MM.1S (cell line): ENCODE data around the gene CCL16.

Source experiments
- DNase-seq: peaks from one replicate; pipeline ENCODE4 v3.0.0-alpha.2; 2015
- H2AFZ ChIP-seq: fragments of 300-600 bp; sonication (generic); 2 replicates; pipeline ENCODE4 v1.6.0; 2016; ENCODE audit warnings: antibody characterized with exemption, low read length
- H3F3A ChIP-seq: fragments of 300-600 bp; sonication (generic); 2 replicates; pipeline ENCODE4 v1.6.1; 2016; ENCODE audit warnings: mild to moderate bottlenecking, antibody characterized with exemption, low read length, moderate library complexity, mixed read lengths; ENCODE audit not compliant: insufficient read depth
- H3K27ac ChIP-seq: fragments of 300-600 bp; sonication (generic); 2 replicates; pipeline ENCODE4 v1.5.1; 2016; ENCODE audit warnings: mild to moderate bottlenecking, low read length
- H3K27me3 ChIP-seq: fragments of 300-600 bp; sonication (generic); replicated peaks from 2 replicates; pipeline ENCODE4 v1.6.0; 2016; ENCODE audit warnings: low read length; ENCODE audit not compliant: insufficient read depth
- H3K36me3 ChIP-seq: fragments of 300-600 bp; sonication (generic); replicated peaks from 2 replicates; pipeline ENCODE4 v1.6.1; 2016; ENCODE audit warnings: mild to moderate bottlenecking, low read length, mixed read lengths; ENCODE audit not compliant: insufficient read depth
- H3K4me1 ChIP-seq: fragments of 300-600 bp; sonication (generic); 2 replicates; pipeline ENCODE4 v1.6.1; 2016; ENCODE audit warnings: low read length, mixed read lengths
- H3K4me2 ChIP-seq: fragments of 300-600 bp; sonication (generic); 2 replicates; pipeline ENCODE4 v1.6.0; 2016; ENCODE audit warnings: low read depth, low read length
- H3K4me3 ChIP-seq: fragments of 300-600 bp; sonication (generic); 2 replicates; pipeline ENCODE4 v1.5.1; 2016; ENCODE audit warnings: low read length, mixed read lengths
- H3K79me2 ChIP-seq: fragments of 300-600 bp; sonication (generic); 2 replicates; pipeline ENCODE4 v1.6.1; 2016; ENCODE audit warnings: mixed run types, low read length, mixed read lengths
- H3K9ac ChIP-seq: fragments of 300-600 bp; sonication (generic); 2 replicates; pipeline ENCODE4 v1.6.1; 2016; ENCODE audit warnings: low read length, mixed read lengths
- H3K9me2 ChIP-seq: fragments of 300-600 bp; sonication (generic); replicated peaks from 2 replicates; pipeline ENCODE4 v1.6.1; 2016; ENCODE audit warnings: mild to moderate bottlenecking, low read length, mixed read lengths; ENCODE audit not compliant: insufficient read depth
- H3K9me3 ChIP-seq: fragments of 300-600 bp; sonication (generic); replicated peaks from 2 replicates; pipeline ENCODE4 v1.6.1; 2016; ENCODE audit warnings: mild to moderate bottlenecking, low read length, mixed read lengths; ENCODE audit not compliant: insufficient read depth
- H4K20me1 ChIP-seq: fragments of 300-600 bp; sonication (generic); 2 replicates; pipeline ENCODE4 v1.6.1; 2016; ENCODE audit warnings: mild to moderate bottlenecking, low read length, moderate library complexity, mixed read lengths; ENCODE audit not compliant: insufficient read depth
- CTCF ChIP-seq: fragments of 300-600 bp; sonication (generic); IDR thresholded peaks from 2 replicates; pipeline ENCODE4 v1.5.1; 2016; ENCODE audit warnings: antibody characterized with exemption, low read length, mixed read lengths
- EZH2 ChIP-seq: fragments of 300-600 bp; sonication (generic); optimal IDR thresholded peaks from 2 replicates; pipeline ENCODE3; 2017; ENCODE audit warnings: low read depth, mild to moderate bottlenecking, antibody characterized with exemption, low read length, mixed read lengths
- EZH2phosphoT487 ChIP-seq: fragments of 300-600 bp; sonication (generic); IDR thresholded peaks from 2 replicates; pipeline ENCODE4 v1.6.1; 2018; ENCODE audit warnings: antibody characterized with exemption, low read length

Gene CCL16

GRCh38 chr17:36024106-36024869 lies 43.0 kb upstream of the CCL16 start:
- TF ChIP-seq CTCF: no peak
- TF ChIP-seq EZH2phosphoT487: no peak
- TF ChIP-seq EZH2: no peak
- DNase-seq: no peak

GRCh38 chr17:36019423-36019822 lies 38.1 kb upstream of the CCL16 start:
- H3K79me2 ChIP-seq: no peaks in the 10 kb centered on the region

More at GRCh38 chr17:36024106-36024869, 43.0 kb upstream of the CCL16 start:
- Histone ChIP-seq H3K9me3 (no peaks in the 10 kb centered on the region), H3K36me3 (no peaks in the 10 kb centered on the region), H3K79me2 (no peaks in the 10 kb centered on the region), H3K4me3 (no peak overlapping the region), H2AFZ (no peak overlapping the region), H3K4me2 (no peak overlapping the region), H4K20me1 (no peaks in the 10 kb centered on the region), H3K27me3 (no peaks in the 10 kb centered on the region), H3K9me2 (no peaks in the 10 kb centered on the region), H3K27ac (no peak overlapping the region), H3F3A (no peaks in the 10 kb centered on the region), H3K4me1 (no peaks in the 10 kb centered on the region), H3K9ac (no peak overlapping the region)

GRCh38 chr17:36017799-36018198 lies 36.5 kb upstream of the CCL16 start, which contains the start of gene CCL23:
TSS of gene CCL23 (minus strand) at chr17:36017972. CDS start at chr17:36017897, 75 bp downstream.
- Histone ChIP-seq H3K36me3 (no peaks in the 10 kb centered on the region), H3K79me2 (no peaks in the 10 kb centered on the region), H3K27ac (no peak within 1 kb of the TSS), H3K4me1 (peaks cover 12% of the 10 kb centered on the region), H2AFZ (no peak within 1 kb of the TSS), H3K9me2 (no peaks in the 10 kb centered on the region), H3K4me3 (no peak within 1 kb of the TSS), H3K9me3 (no peaks in the 10 kb centered on the region), H3K27me3 (no peaks in the 10 kb centered on the region), H3K4me2 (no peak within 1 kb of the TSS), H3K9ac (no peak within 1 kb of the TSS), H4K20me1 (no peaks in the 10 kb centered on the region), H3F3A (peaks cover 5% of the 10 kb centered on the region; the same call in 1 of the 2 replicates)
- no peak for TF ChIP-seq EZH2
- TF ChIP-seq CTCF: no peak
- TF ChIP-seq EZH2phosphoT487: no peak
- DNase-seq: no peak

More at GRCh38 chr17:36019423-36019822, 38.1 kb upstream of the CCL16 start:
- H3K4me3 ChIP-seq: no peak overlapping the region
- no peaks in the 10 kb centered on the region for H3K36me3 ChIP-seq
- peaks cover 5% of the 10 kb centered on the region; the same call in 1 of the 2 replicates for H3F3A ChIP-seq
- H3K9ac ChIP-seq: no peak overlapping the region
- no peaks in the 10 kb centered on the region for H3K9me2 ChIP-seq
- H3K4me1 ChIP-seq: peaks cover 8% of the 10 kb centered on the region
- no peak overlapping the region for H3K27ac ChIP-seq
- no peak overlapping the region for H3K4me2 ChIP-seq
- no peak overlapping the region for H2AFZ ChIP-seq
- TF ChIP-seq CTCF: no peak
- no peak for TF ChIP-seq EZH2phosphoT487
- TF ChIP-seq EZH2: no peak
- no peaks in the 10 kb centered on the region for H4K20me1 ChIP-seq
- H3K9me3 ChIP-seq: no peaks in the 10 kb centered on the region
- no peak for DNase-seq
- no peaks in the 10 kb centered on the region for H3K27me3 ChIP-seq
